CD4-positive, alpha-beta T cell (primary cell): ENCODE data around the gene SORCS2. TPM values are rescaled to one million over a fixed set of nuclear protein-coding genes. Genes with fewer than 3 reads are reported as not detected.

Source experiments
- ATAC-seq: fragments of 200-7000 bp; cut with Tn5 transposase; one replicate; pipeline ENCODE4 v1.10.0; 2022; ENCODE audit warnings: mild to moderate bottlenecking; ENCODE audit not compliant: poor library complexity
- CTCF ChIA-PET: fragments of 350-600 bp; sonication (Branson Sonifier 250); formaldehyde crosslinking; loops from one replicate; lab custom pipeline; 2021; ENCODE audit warnings: antibody characterized with exemption, inconsistent platforms; lab: Charles Lee
- POLR2A ChIA-PET: fragments of 350-600 bp; sonication (Branson Sonifier 250); formaldehyde crosslinking; loops from one replicate; lab custom pipeline; 2021; ENCODE audit warnings: antibody characterized with exemption, inconsistent platforms; lab: Charles Lee
- DNase-seq, 14 experiments: peaks; one replicate each; pipeline ENCODE4 v3.0.0-alpha.2; 2013 to 2020; ENCODE audit warnings: mixed read lengths in 2 of 14
- H3K27ac ChIP-seq, 2 donors: one replicate each; pipeline versions ENCODE4 v1.5.1 to v1.7.0; 2013; ENCODE audit warnings: low read length in 2 of 2, low read depth in 1 of 2, mild to moderate bottlenecking in 1 of 2
- H3K27me3 ChIP-seq, 2 experiments: 1 replicate in 1 of 2; 2 replicates in 1 of 2; pipeline versions ENCODE4 v1.6.1 to v1.7.0; 2013; ENCODE audit warnings: low read length in 2 of 2, control low read depth in 1 of 2, mild to moderate bottlenecking in 1 of 2, moderate library complexity in 1 of 2; ENCODE audit not compliant: insufficient read depth in 2 of 2, control insufficient read depth in 1 of 2
- H3K36me3 ChIP-seq: one replicate; pipeline ENCODE4 v1.6.1; 2013; ENCODE audit warnings: low read length, control low read depth; ENCODE audit not compliant: insufficient read depth
- H3K4me1 ChIP-seq: one replicate; pipeline ENCODE4 v1.6.1; 2013; ENCODE audit warnings: low read length, control low read depth; ENCODE audit not compliant: insufficient read depth
- H3K4me3 ChIP-seq: one replicate; pipeline ENCODE4 v1.5.1; 2013; ENCODE audit warnings: mild to moderate bottlenecking, low read length, moderate library complexity
- H3K9me3 ChIP-seq, 2 experiments: 1 replicate in 1 of 2; 2 replicates in 1 of 2; pipeline versions ENCODE4 v1.6.1 to v1.7.0; 2013; ENCODE audit warnings: low read length in 2 of 2, mild to moderate bottlenecking in 2 of 2, control low read depth in 1 of 2, moderate library complexity in 1 of 2; ENCODE audit not compliant: control insufficient read depth in 1 of 2, insufficient read depth in 1 of 2
- H3K27ac Mint-ChIP-seq: one replicate; pipeline ENCODE4 v1.8.0; 2020; ENCODE audit warnings: mixed read lengths
- H3K27me3 Mint-ChIP-seq: one replicate; pipeline ENCODE4 v1.8.0; 2021; ENCODE audit warnings: mixed read lengths
- H3K36me3 Mint-ChIP-seq: one replicate; pipeline ENCODE4 v1.8.0; 2021; ENCODE audit warnings: low read depth, mixed read lengths
- H3K4me1 Mint-ChIP-seq: one replicate; pipeline ENCODE4 v1.8.0; 2021; ENCODE audit warnings: low read depth, mixed read lengths
- H3K4me3 Mint-ChIP-seq: one replicate; pipeline ENCODE4 v1.8.0; 2020; ENCODE audit warnings: mild to moderate bottlenecking, mixed read lengths
- H3K9me3 Mint-ChIP-seq: one replicate; pipeline ENCODE4 v1.8.0; 2020; ENCODE audit warnings: mixed read lengths
- intact Hi-C, 2 experiments: fragments of 100-400 bp; cut with DNase I in 1 of 2; cut with micrococcal nuclease in 1 of 2; formaldehyde crosslinking; loops; one replicate each; pipeline versions ENCODE4 v1.15.1 to v1.9.0; 2023 to 2025; cut with DNase I, micrococcal nuclease
- total RNA-seq, 174 experiments: library from RNA in 2 of 174; stranded (reverse) in 2 of 174; gene quantifications; one replicate each; pipeline ENCODE4 v1.2.3 and lab custom pipeline; 2021 to 2026
- TF ChIP-seq, protein P1 (sequence below): fragments of 200-600 bp; IDR thresholded peaks from one replicate; pipeline ENCODE4 v1.8.0; 2022; ENCODE audit warnings: antibody characterized with exemption, mild to moderate bottlenecking

The SORCS2 gene
- total RNA-seq, 2 experiments from 2014 or later, result not detected

DNA sequence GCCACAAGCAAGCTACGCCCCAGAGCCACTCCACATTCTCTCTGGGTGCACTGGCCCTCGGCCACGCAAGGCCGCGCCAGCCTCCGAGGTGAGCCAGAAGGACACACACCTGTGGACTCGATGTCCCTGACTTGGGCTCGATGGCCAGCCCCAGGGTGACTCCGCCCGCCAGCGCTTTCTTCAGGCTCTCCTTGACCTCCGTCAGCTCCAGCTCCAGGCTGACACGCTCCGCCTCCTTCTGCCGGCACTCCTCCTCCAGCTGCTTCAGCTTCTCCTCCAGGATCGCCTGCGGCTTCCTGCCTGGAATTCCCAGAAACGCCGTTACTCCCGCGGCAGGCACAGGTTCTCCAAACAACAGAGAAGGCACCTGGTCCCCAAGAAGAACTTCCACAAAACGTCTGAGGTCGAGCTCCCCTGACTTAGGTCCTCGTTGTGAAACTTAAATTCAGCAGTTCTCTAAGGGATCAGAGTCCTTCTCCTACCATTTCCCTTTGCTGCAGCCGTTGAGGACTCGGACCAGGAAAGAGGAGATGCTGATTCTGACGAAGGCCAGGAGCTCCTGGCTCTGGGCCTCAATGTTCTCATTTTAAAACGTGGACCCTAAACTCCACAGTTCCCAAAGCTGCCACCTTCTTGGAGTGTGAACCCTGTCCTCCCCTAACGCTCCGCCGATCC lies 580.5 kb downstream of the SORCS2 start:
- H3K9me3 Mint-ChIP-seq, result no peaks in the 10 kb centered on the region
- H3K4me3 Mint-ChIP-seq, result no peak overlapping the region
- H3K9me3 ChIP-seq, result no peaks in the 10 kb centered on the region
- no peak overlapping the region for H3K4me3 ChIP-seq
- peaks cover 27% of the 10 kb centered on the region for H3K36me3 ChIP-seq
- peaks cover 14% of the 10 kb centered on the region for H3K4me1 ChIP-seq
- no peak overlapping the region for H3K27ac Mint-ChIP-seq
- peaks cover 57% of the 10 kb centered on the region for H3K36me3 Mint-ChIP-seq
- no peak overlapping the region for H3K27ac ChIP-seq
- H3K27me3 ChIP-seq, result no peaks in the 10 kb centered on the region
- ChIA-PET POLR2A (no interaction called here), CTCF (interaction anchor here (1.4 kb wide), 1 partner anchor 31 kb away, joined by 3 read pairs; no protein-coding TSS in a partner anchor)
- H3K27me3 Mint-ChIP-seq, result no peaks in the 10 kb centered on the region
- TF ChIP-seq, protein P1, sequence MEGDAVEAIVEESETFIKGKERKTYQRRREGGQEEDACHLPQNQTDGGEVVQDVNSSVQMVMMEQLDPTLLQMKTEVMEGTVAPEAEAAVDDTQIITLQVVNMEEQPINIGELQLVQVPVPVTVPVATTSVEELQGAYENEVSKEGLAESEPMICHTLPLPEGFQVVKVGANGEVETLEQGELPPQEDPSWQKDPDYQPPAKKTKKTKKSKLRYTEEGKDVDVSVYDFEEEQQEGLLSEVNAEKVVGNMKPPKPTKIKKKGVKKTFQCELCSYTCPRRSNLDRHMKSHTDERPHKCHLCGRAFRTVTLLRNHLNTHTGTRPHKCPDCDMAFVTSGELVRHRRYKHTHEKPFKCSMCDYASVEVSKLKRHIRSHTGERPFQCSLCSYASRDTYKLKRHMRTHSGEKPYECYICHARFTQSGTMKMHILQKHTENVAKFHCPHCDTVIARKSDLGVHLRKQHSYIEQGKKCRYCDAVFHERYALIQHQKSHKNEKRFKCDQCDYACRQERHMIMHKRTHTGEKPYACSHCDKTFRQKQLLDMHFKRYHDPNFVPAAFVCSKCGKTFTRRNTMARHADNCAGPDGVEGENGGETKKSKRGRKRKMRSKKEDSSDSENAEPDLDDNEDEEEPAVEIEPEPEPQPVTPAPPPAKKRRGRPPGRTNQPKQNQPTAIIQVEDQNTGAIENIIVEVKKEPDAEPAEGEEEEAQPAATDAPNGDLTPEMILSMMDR, result no peak
- ATAC-seq (no peak), DNase-seq (no peak)
- peaks cover 22% of the 10 kb centered on the region for H3K4me1 Mint-ChIP-seq
- intact Hi-C loops, result no loop called here

DNA sequence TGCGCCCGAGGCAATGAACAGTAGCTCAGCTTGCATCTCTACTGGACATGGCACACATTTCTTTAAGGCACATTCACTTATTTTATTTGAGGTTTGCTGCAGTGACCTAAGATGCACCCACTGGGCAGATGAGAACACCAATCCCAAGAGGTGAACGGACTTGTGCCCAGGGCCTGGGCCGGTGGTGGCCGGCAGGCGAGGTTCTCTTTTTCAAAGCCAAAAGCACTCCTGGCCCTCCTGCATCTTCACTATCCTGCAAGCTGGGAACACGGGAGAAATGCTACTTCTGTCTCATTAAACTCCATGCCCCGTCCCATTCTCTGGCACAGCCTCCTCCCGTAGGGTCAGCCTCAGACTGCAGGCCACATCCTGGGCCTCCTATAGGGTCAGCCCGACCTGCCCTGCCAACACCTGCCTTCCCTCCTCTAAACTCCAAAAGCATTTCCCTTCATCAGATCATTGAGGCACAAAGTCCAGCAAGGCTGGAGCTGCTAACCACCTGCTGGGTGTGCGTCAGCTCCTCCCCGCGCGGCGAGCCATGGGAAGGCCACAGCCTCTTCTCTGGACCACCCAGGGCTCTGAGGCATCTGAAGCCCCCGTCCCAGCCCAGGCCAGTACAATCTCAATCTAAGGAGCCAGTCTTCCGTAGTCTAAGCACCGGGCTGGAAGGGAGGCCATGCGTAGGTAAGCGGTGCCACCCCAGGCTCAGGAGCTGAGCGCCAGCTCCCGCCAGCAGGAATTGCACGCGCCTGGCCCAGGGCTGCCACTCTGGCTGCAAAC lies 581.3 kb downstream of the SORCS2 start:
- intact Hi-C loops, result no loop called here
- ChIA-PET POLR2A (no interaction called here), CTCF (interaction anchor here (1.4 kb wide), 1 partner anchor 31 kb away, joined by 3 read pairs; no protein-coding TSS in a partner anchor)
- H3K4me3 Mint-ChIP-seq, result no peak overlapping the region
- TF ChIP-seq, protein P1, result no peak
- Histone ChIP-seq H3K27ac (no peak overlapping the region), H3K9me3 (no peaks in the 10 kb centered on the region), H3K27me3 (no peaks in the 10 kb centered on the region), H3K4me3 (no peak overlapping the region), H3K36me3 (peaks cover 35% of the 10 kb centered on the region), H3K4me1 (peaks cover 14% of the 10 kb centered on the region)
- H3K4me1 Mint-ChIP-seq, result peaks cover 22% of the 10 kb centered on the region
- DNase-seq (no peak), ATAC-seq (no peak)
- peaks cover 61% of the 10 kb centered on the region for H3K36me3 Mint-ChIP-seq
- H3K9me3 Mint-ChIP-seq, result no peaks in the 10 kb centered on the region
- no peaks in the 10 kb centered on the region for H3K27me3 Mint-ChIP-seq
- H3K27ac Mint-ChIP-seq, result no peak overlapping the region

DNA sequence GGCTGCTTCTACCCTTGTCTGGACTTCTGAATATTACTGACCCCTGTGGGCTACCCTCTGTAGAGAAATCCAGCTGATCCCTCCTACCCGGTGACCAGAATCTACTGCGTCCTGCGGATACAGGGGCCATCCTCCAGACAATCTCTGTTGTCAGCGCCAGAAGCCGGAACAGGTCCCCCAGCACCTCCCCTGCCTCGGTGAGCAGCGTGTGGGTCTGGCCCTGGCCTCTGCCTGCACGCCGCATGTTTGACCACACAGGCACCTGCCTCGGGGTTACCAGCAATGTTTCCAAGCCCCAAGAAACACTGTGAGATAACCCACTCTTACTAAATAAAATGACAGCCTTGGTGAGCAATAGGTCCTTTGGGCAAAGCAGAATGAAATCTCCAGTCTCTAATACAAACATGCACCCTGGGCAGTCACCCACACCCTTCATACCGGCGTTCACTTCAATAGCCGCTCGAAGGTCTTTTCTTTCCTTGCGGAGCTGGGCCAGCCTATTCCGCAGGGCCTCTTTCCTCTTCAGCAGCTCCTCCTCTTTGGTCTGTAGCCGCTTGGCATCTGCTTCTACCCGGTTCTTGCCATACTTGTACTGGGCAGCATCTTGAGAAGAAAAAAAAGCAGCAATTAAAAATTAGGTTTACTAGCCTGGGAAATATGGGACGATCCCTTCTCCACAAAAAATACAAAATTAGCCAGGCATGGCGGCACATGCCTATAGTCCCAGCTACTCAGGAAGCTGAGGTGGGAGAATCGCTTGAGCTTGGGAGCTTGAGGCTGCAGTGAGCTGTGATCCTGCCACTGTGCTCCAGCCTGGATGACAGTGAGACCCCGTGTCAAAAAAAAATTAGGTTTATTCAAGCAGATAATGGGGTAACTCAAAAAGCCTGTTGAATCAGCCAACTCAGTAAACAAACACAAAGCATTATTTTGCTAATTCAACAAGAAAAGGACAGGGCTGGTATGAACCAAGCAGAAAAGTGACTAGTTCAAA lies 582.3 kb downstream of the SORCS2 start:
- Histone ChIP-seq H3K4me1 (peaks cover 14% of the 10 kb centered on the region), H3K9me3 (no peaks in the 10 kb centered on the region), H3K27ac (no peak overlapping the region), H3K27me3 (no peaks in the 10 kb centered on the region), H3K4me3 (no peak overlapping the region), H3K36me3 (peaks cover 35% of the 10 kb centered on the region)
- peaks cover 67% of the 10 kb centered on the region for H3K36me3 Mint-ChIP-seq
- DNase-seq (no peak), ATAC-seq (no peak)
- no peak overlapping the region for H3K27ac Mint-ChIP-seq
- no peaks in the 10 kb centered on the region for H3K9me3 Mint-ChIP-seq
- H3K27me3 Mint-ChIP-seq, result no peaks in the 10 kb centered on the region
- H3K4me3 Mint-ChIP-seq, result no peak overlapping the region
- ChIA-PET CTCF (interaction anchor here (1.2 to 1.4 kb wide), 2 partner anchors 28 to 30 kb away, joined by 3 read pairs; no protein-coding TSS in a partner anchor), POLR2A (no interaction called here)
- intact Hi-C loops, result no loop called here
- TF ChIP-seq, protein P1, result no peak
- H3K4me1 Mint-ChIP-seq, result peaks cover 26% of the 10 kb centered on the region
